GM21360 (cell line): ENCODE measurements around the gene TREML4.
"Not testable (repeated sequence)": the region's sequence is repeated elsewhere in the genome, so short reads cannot be mapped to it uniquely, and the experiment has no call there.

ENCODE experiments used
- ATAC-seq: cut with Tn5 transposase; IDR thresholded peaks from one replicate; pipeline ENCODE4 v1.9.1; 2021; ENCODE audit warnings: mild to moderate bottlenecking, moderate library complexity; ENCODE audit not compliant: unreplicated experiment

Gene TREML4

GRCh38 chr6:41228096-41228495 lies at the start of gene TREML4:
Gene TREML4 (plus strand): TSS chr6:41228349. CDS start chr6:41228428, 79 bp downstream.
- no peak for ATAC-seq

- ATAC-seq, result no peak
Observed at GRCh38 chr6:41179163-41179562, 49.0 kb upstream of the TREML4 start.

GRCh38 chr6:41181566-41181965 lies 46.6 kb upstream of the TREML4 start:
- ATAC-seq, result no peak

GRCh38 chr6:41182069-41183034 lies 45.8 kb upstream of the TREML4 start:
- no peak for ATAC-seq

GRCh38 chr6:41184761-41185160 lies 43.4 kb upstream of the TREML4 start:
- no peak for ATAC-seq

- ATAC-seq, result no peak
Observed at GRCh38 chr6:41186031-41186562, 42.1 kb upstream of the TREML4 start.

GRCh38 chr6:41187924-41188886 lies 39.9 kb upstream of the TREML4 start:
- no peak for ATAC-seq

GRCh38 chr6:41189046-41189445 lies 39.1 kb upstream of the TREML4 start:
- ATAC-seq, result not testable (repeated sequence)

GRCh38 chr6:41189967-41190366 lies 38.2 kb upstream of the TREML4 start:
- ATAC-seq, result no peak

GRCh38 chr6:41190791-41191190 lies 37.4 kb upstream of the TREML4 start:
- ATAC-seq, result no peak

- ATAC-seq, result no peak
Observed at GRCh38 chr6:41191569-41191968, 36.6 kb upstream of the TREML4 start.

GRCh38 chr6:41193171-41193734 lies 34.9 kb upstream of the TREML4 start:
- no peak for ATAC-seq

- no peak for ATAC-seq
Observed at GRCh38 chr6:41193884-41194283, 34.3 kb upstream of the TREML4 start.

- no peak for ATAC-seq
Observed at GRCh38 chr6:41194386-41194785, 33.8 kb upstream of the TREML4 start.

GRCh38 chr6:41197234-41197633 lies 30.9 kb upstream of the TREML4 start:
- ATAC-seq, result no peak

GRCh38 chr6:41199552-41200246 lies 28.4 kb upstream of the TREML4 start:
- ATAC-seq, result peak; percentile 68

GRCh38 chr6:41200296-41200900 lies 27.8 kb upstream of the TREML4 start:
- ATAC-seq, result no peak

- ATAC-seq, result no peak
Observed at GRCh38 chr6:41200901-41201763, 27.0 kb upstream of the TREML4 start, which contains the start of gene TREML2. Gene TREML2 (minus strand): TSS chr6:41201149. CDS start chr6:41201008, 141 bp downstream.

GRCh38 chr6:41201764-41202173 lies 26.4 kb upstream of the TREML4 start:
- no peak for ATAC-seq
